ENCODE results near the gene ITGB4. TPM values are rescaled to one million over a fixed set of nuclear protein-coding genes. Genes with fewer than 3 reads are reported as not detected.

ITGB4 gene
- total and polyA plus RNA-seq, 2 of the 13 experiments (the other 11 are each of a cell fraction or from before 2014, with no cell fraction given), result 6.9 to 14.5 TPM

DNA sequence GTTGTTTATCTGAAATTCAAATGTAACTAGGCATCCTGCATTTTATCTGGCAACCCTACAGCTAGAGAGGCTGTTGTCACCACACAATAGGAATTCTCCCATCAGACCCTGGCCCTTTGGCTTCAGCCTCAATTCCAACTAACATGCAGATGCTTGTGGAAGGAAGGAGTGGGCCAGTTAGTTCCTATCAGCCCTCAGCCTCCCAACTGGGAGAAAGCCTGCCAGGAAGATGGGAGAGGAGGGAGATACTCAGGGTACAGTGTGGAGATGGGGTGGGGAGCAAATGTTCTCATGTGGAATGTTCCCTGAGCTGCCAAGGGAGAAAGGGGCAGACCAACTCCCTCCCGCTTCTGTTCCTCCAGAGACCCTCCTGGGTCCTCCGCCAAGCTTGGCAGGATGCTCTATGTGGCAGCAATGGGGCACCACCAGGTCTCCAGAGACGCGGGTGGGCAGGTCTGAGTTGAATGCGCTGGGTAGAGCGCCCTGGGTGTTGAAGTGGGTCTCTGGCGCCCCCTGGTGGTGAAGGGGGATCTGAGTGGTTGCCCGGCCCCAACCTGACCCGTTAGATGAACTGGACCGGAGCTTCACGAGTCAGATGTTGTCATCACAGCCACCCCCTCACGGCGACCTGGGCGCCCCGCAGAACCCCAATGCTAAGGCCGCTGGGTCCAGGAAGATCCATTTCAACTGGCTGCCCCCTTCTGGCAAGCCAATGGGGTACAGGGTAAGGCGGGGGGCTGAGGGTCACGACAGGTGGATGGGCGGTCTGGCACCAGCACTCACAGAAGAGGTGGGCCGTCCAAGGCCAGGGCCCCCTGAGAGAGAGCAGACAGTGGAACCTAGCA lies 28.5 kb downstream of the ITGB4 start (continued):
- TF ChIP-seq, protein P1, sequence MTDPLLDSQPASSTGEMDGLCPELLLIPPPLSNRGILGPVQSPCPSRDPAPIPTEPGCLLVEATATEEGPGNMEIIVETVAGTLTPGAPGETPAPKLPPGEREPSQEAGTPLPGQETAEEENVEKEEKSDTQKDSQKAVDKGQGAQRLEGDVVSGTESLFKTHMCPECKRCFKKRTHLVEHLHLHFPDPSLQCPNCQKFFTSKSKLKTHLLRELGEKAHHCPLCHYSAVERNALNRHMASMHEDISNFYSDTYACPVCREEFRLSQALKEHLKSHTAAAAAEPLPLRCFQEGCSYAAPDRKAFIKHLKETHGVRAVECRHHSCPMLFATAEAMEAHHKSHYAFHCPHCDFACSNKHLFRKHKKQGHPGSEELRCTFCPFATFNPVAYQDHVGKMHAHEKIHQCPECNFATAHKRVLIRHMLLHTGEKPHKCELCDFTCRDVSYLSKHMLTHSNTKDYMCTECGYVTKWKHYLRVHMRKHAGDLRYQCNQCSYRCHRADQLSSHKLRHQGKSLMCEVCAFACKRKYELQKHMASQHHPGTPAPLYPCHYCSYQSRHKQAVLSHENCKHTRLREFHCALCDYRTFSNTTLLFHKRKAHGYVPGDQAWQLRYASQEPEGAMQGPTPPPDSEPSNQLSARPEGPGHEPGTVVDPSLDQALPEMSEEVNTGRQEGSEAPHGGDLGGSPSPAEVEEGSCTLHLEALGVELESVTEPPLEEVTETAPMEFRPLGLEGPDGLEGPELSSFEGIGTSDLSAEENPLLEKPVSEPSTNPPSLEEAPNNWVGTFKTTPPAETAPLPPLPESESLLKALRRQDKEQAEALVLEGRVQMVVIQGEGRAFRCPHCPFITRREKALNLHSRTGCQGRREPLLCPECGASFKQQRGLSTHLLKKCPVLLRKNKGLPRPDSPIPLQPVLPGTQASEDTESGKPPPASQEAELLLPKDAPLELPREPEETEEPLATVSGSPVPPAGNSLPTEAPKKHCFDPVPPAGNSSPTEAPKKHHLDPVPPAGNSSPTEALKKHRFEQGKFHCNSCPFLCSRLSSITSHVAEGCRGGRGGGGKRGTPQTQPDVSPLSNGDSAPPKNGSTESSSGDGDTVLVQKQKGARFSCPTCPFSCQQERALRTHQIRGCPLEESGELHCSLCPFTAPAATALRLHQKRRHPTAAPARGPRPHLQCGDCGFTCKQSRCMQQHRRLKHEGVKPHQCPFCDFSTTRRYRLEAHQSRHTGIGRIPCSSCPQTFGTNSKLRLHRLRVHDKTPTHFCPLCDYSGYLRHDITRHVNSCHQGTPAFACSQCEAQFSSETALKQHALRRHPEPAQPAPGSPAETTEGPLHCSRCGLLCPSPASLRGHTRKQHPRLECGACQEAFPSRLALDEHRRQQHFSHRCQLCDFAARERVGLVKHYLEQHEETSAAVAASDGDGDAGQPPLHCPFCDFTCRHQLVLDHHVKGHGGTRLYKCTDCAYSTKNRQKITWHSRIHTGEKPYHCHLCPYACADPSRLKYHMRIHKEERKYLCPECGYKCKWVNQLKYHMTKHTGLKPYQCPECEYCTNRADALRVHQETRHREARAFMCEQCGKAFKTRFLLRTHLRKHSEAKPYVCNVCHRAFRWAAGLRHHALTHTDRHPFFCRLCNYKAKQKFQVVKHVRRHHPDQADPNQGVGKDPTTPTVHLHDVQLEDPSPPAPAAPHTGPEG (CRISPR knock-in tag; IDR thresholded peaks at IDR 0.05), result 0 out of 2 replicates have a peak, but pooled peaks have one; percentile 63
- TF ChIP-seq, protein P2, sequence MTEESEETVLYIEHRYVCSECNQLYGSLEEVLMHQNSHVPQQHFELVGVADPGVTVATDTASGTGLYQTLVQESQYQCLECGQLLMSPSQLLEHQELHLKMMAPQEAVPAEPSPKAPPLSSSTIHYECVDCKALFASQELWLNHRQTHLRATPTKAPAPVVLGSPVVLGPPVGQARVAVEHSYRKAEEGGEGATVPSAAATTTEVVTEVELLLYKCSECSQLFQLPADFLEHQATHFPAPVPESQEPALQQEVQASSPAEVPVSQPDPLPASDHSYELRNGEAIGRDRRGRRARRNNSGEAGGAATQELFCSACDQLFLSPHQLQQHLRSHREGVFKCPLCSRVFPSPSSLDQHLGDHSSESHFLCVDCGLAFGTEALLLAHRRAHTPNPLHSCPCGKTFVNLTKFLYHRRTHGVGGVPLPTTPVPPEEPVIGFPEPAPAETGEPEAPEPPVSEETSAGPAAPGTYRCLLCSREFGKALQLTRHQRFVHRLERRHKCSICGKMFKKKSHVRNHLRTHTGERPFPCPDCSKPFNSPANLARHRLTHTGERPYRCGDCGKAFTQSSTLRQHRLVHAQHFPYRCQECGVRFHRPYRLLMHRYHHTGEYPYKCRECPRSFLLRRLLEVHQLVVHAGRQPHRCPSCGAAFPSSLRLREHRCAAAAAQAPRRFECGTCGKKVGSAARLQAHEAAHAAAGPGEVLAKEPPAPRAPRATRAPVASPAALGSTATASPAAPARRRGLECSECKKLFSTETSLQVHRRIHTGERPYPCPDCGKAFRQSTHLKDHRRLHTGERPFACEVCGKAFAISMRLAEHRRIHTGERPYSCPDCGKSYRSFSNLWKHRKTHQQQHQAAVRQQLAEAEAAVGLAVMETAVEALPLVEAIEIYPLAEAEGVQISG (CRISPR knock-in tag; IDR thresholded peaks at IDR 0.05), result peak; percentile 98
- TF ChIP-seq ZNF225 (CRISPR knock-in tag; IDR thresholded peaks at IDR 0.05) (0 out of 2 replicates have a peak, but pooled peaks have one; percentile 27), ZFP36L2 (CRISPR knock-in tag; IDR thresholded peaks at IDR 0.05) (no peak), XRCC5 (optimal IDR thresholded peaks at IDR 0.05; ENCODE audit: low read length) (peak; percentile 87), RELA (CRISPR knock-in tag; IDR thresholded peaks at IDR 0.05) (no peak), ESRRA (CRISPR knock-in tag; IDR thresholded peaks at IDR 0.05; ENCODE audit: low read depth) (0 out of 2 replicates have a peak, but pooled peaks have one; percentile 39), MEIS2 (CRISPR knock-in tag; IDR thresholded peaks at IDR 0.05) (peak; percentile 13; the same call in 1 of the 2 replicates), BORCS8-MEF2B (CRISPR knock-in tag; IDR thresholded peaks at IDR 0.05) (peak; percentile 36; the same call in 1 of the 2 replicates), ZFYVE20 (CRISPR knock-in tag; IDR thresholded peaks at IDR 0.05; ENCODE audit: borderline replicate concordance, low read depth) (no peak), ZNF329 (CRISPR knock-in tag; IDR thresholded peaks at IDR 0.05; ENCODE audit: low read depth) (no peak; the same call in 1 of the 2 replicates), YEATS2 (CRISPR knock-in tag; IDR thresholded peaks at IDR 0.05; ENCODE audit: borderline replicate concordance) (no peak; the same call in 1 of the 2 replicates), TOPORS (CRISPR knock-in tag; IDR thresholded peaks at IDR 0.05) (0 out of 2 replicates have a peak, but pooled peaks have one; percentile 24), ZNF136 (CRISPR knock-in tag; IDR thresholded peaks at IDR 0.05; ENCODE audit: low read depth) (peak; percentile 62; the same call in 1 of the 2 replicates), NR2F6 (IDR thresholded peaks at IDR 0.05) (no peak), NR2F6 (CRISPR knock-in tag; IDR thresholded peaks at IDR 0.05) (peak; percentile 16; the same call in 1 of the 2 replicates), NFKB2 (CRISPR knock-in tag; IDR thresholded peaks at IDR 0.05; ENCODE audit: borderline replicate concordance) (peak; percentile 19; the same call in 1 of the 2 replicates)
- TF ChIP-seq, protein P3, sequence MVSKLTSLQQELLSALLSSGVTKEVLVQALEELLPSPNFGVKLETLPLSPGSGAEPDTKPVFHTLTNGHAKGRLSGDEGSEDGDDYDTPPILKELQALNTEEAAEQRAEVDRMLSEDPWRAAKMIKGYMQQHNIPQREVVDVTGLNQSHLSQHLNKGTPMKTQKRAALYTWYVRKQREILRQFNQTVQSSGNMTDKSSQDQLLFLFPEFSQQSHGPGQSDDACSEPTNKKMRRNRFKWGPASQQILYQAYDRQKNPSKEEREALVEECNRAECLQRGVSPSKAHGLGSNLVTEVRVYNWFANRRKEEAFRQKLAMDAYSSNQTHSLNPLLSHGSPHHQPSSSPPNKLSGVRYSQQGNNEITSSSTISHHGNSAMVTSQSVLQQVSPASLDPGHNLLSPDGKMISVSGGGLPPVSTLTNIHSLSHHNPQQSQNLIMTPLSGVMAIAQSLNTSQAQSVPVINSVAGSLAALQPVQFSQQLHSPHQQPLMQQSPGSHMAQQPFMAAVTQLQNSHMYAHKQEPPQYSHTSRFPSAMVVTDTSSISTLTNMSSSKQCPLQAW (CRISPR knock-in tag; IDR thresholded peaks at IDR 0.05), result peak; percentile 56; the same call in 1 of the 2 replicates
